Endodermal cell (in vitro differentiated cells): Measurements from ENCODE around the gene C12orf42. TPM values are rescaled to one million over a fixed set of nuclear protein-coding genes. Genes with fewer than 3 reads are reported as not detected.

Experiments
- DNase-seq: peaks from one replicate; pipeline ENCODE4 v3.0.0-alpha.2; 2017
- H3K27ac ChIP-seq: 2 replicates; pipeline ENCODE4 v1.5.1; 2013; ENCODE audit warnings: mild to moderate bottlenecking, low read depth, low read length, moderate library complexity
- H3K27me3 ChIP-seq: 2 replicates; pipeline ENCODE4 v1.6.1; 2013; ENCODE audit warnings: mild to moderate bottlenecking, low read length, moderate library complexity; ENCODE audit not compliant: insufficient read depth, control insufficient read depth, poor library complexity, severe bottlenecking
- H3K36me3 ChIP-seq: 2 replicates; pipeline ENCODE4 v1.7.0; 2013; ENCODE audit warnings: mild to moderate bottlenecking, low read length, moderate library complexity; ENCODE audit not compliant: control insufficient read depth, insufficient read depth
- H3K4me1 ChIP-seq: one replicate; pipeline ENCODE4 v1.7.0; 2013; ENCODE audit warnings: low read length; ENCODE audit not compliant: control insufficient read depth, insufficient read depth
- H3K4me3 ChIP-seq: 2 replicates; pipeline ENCODE4 v1.5.1; 2013; ENCODE audit warnings: mild to moderate bottlenecking, low read length, moderate library complexity
- H3K9ac ChIP-seq: 2 replicates; pipeline ENCODE4 v1.6.1; 2013; ENCODE audit warnings: mild to moderate bottlenecking, low read length, moderate library complexity; ENCODE audit not compliant: poor library complexity, severe bottlenecking; ENCODE audit errors: extremely low read depth
- H3K9me3 ChIP-seq: 2 replicates; pipeline ENCODE4 v1.6.1; 2013; ENCODE audit warnings: mild to moderate bottlenecking, low read length, moderate library complexity; ENCODE audit not compliant: control insufficient read depth
- H3K27ac Mint-ChIP-seq: 2 replicates; pipeline ENCODE4 v1.8.0; 2020; ENCODE audit warnings: mixed read lengths
- H3K27me3 Mint-ChIP-seq: 2 replicates; pipeline ENCODE4 v1.8.0; 2021; ENCODE audit warnings: mild to moderate bottlenecking, mixed read lengths; ENCODE audit not compliant: insufficient read depth
- H3K36me3 Mint-ChIP-seq: 2 replicates; pipeline ENCODE4 v1.8.0; 2020; ENCODE audit warnings: low read depth, mixed read lengths
- H3K4me1 Mint-ChIP-seq: 2 replicates; pipeline ENCODE4 v1.8.0; 2020; ENCODE audit warnings: mixed read lengths
- H3K4me3 Mint-ChIP-seq: 2 replicates; pipeline ENCODE4 v1.8.0; 2020; ENCODE audit warnings: mild to moderate bottlenecking, moderate library complexity, mixed read lengths
- H3K9me3 Mint-ChIP-seq: 2 replicates; pipeline ENCODE4 v1.8.0; 2020; ENCODE audit warnings: mild to moderate bottlenecking, mixed read lengths
- CTCF ChIP-seq: fragments of 200-600 bp; sonication (generic); conservative IDR thresholded peaks from 2 replicates; pipeline ENCODE4 v1.5.0; 2021; ENCODE audit warnings: antibody characterized with exemption, mild to moderate bottlenecking
- WGBS, 2 experiments: methylation state at CpG; one replicate each; pipeline versions ENCODE4 v1.1.5 to v1.1.7; 2013; ENCODE audit warnings: missing lambda C conversion rate in 2 of 2, mixed read lengths in 1 of 2; ENCODE audit not compliant: insufficient coverage in 1 of 2, insufficient read length in 1 of 2; 5-methylcytosine and 5-hydroxymethylcytosine counted together
- total RNA-seq, 2 donors: library from RNA; stranded (reverse); fragmentation: NEBNext Ultra II Directional in 1 of 2; extraction: Animal tissue kit (Norgen Biotek cat#: 25700) in 1 of 2; gene quantifications; 2 replicates in 1 of 2; 3 replicates in 1 of 2; pipeline ENCODE4 v1.2.1, GENCODE V29; 2021

The C12orf42 gene
- total RNA-seq, 2 donors from 2014 or later: not detected

- Mint-ChIP-seq H3K4me3 (no peak overlapping the region), H3K36me3 (no peaks in the 10 kb centered on the region), H3K27me3 (no peaks in the 10 kb centered on the region), H3K9me3 (no peaks in the 10 kb centered on the region), H3K4me1 (no peaks in the 10 kb centered on the region), H3K27ac (no peak overlapping the region)
- Histone ChIP-seq H3K27ac (no peak overlapping the region), H3K36me3 (no peaks in the 10 kb centered on the region), H3K4me1 (no peaks in the 10 kb centered on the region), H3K27me3 (no peaks in the 10 kb centered on the region), H3K9me3 (no peaks in the 10 kb centered on the region), H3K9ac (no peak overlapping the region), H3K4me3 (no peak overlapping the region)
- TF ChIP-seq CTCF: no peak
- 75 to 93% methylated on average over 1 of the region's 1 CpG for WGBS, 2 experiments
- DNase-seq: no peak
Observed at GRCh38 chr12:103392722-103393121, 103.0 kb downstream of the C12orf42 start.

GRCh38 chr12:103391103-103391502 lies 104.7 kb downstream of the C12orf42 start:
- no peak overlapping the region for H3K27ac Mint-ChIP-seq
- 89% methylated on average over 3 of the region's 4 CpGs; no CpG with 5 or more reads in 1 of the 2 experiments for WGBS, 2 experiments
- no peaks in the 10 kb centered on the region for H3K9me3 ChIP-seq

GRCh38 chr12:103387385-103387784 lies 108.4 kb downstream of the C12orf42 start:
- DNase-seq: no peak
- Histone ChIP-seq H3K9ac (no peak overlapping the region), H3K36me3 (no peaks in the 10 kb centered on the region), H3K4me3 (no peak overlapping the region), H3K9me3 (no peaks in the 10 kb centered on the region), H3K27me3 (no peaks in the 10 kb centered on the region), H3K4me1 (no peaks in the 10 kb centered on the region), H3K27ac (no peak overlapping the region)
- Mint-ChIP-seq H3K27ac (no peak overlapping the region), H3K36me3 (no peaks in the 10 kb centered on the region), H3K9me3 (no peaks in the 10 kb centered on the region), H3K4me3 (no peak overlapping the region), H3K27me3 (no peaks in the 10 kb centered on the region), H3K4me1 (peaks cover 3% of the 10 kb centered on the region)
- WGBS, 2 experiments: 91 to 92% methylated on average over 5 to 7 of the region's 7 CpGs
- no peak for TF ChIP-seq CTCF

More at GRCh38 chr12:103391103-103391502, 104.7 kb downstream of the C12orf42 start:
- no peaks in the 10 kb centered on the region for H3K4me1 ChIP-seq
- H3K9ac ChIP-seq: no peak overlapping the region
- no peaks in the 10 kb centered on the region for H3K27me3 ChIP-seq
- no peak overlapping the region for H3K4me3 Mint-ChIP-seq
- no peak overlapping the region for H3K27ac ChIP-seq
- H3K4me3 ChIP-seq: no peak overlapping the region
- H3K36me3 ChIP-seq: no peaks in the 10 kb centered on the region
- H3K4me1 Mint-ChIP-seq: no peaks in the 10 kb centered on the region
- DNase-seq: no peak
- no peaks in the 10 kb centered on the region for H3K9me3 Mint-ChIP-seq
- H3K36me3 Mint-ChIP-seq: no peaks in the 10 kb centered on the region
- TF ChIP-seq CTCF: no peak
- H3K27me3 Mint-ChIP-seq: no peaks in the 10 kb centered on the region
